GM19240 (cell line): Measurements from ENCODE around the gene TEAD2.

ENCODE experiments used
- DNase-seq: peaks from one replicate; pipeline ENCODE4 v3.0.0; 2011; ENCODE audit warnings: low spot score; ENCODE audit not compliant: insufficient read length

Gene TEAD2

DNA sequence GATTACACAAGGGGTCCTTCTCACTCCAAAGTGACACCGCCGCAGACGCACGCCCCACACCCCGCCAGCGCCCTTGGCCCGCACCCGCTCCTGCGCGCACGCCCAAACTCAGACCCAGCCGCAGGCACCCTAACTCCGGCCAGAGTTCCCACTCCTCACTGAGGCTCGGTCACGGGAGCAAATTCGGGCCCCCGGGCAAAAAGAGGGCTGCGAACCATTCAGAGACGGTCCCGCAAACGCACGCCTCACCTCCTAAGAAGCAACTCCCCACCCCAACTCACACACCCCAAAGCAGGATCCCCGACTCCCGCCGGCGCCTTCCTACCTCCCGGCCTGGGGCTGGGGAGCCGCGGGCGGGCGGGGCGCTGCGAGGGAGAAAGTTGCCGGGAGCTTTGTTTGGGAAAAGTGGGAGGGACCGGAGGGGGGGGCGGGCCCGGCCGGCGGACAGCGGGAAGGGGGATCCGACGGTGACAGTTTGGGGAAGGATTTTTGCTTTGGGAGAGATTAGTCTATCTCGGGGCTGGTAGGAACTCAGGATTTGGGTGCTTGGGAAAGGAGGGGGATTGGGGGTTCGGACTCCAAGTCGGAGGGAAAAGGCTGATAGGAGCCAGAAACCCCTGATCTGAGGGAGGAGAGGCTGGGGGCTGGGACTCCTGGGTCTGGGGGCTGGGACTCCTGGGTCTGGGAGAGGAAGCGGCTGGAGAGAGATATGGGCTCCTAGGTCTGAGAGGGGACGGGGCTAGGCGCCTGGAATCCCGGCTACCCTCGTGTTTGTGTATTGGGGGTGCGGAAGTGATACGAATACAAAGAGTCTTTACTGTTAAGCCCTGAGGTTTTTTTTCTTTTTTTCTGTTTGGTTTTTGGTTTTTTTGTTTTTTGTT, at the start of gene TEAD2:
Gene TEAD2 (minus strand): TSS at position 369 of the 881 bp plus-strand sequence. CDS start 2,341 bp downstream, outside the sequence.
- no peak for DNase-seq

DNA sequence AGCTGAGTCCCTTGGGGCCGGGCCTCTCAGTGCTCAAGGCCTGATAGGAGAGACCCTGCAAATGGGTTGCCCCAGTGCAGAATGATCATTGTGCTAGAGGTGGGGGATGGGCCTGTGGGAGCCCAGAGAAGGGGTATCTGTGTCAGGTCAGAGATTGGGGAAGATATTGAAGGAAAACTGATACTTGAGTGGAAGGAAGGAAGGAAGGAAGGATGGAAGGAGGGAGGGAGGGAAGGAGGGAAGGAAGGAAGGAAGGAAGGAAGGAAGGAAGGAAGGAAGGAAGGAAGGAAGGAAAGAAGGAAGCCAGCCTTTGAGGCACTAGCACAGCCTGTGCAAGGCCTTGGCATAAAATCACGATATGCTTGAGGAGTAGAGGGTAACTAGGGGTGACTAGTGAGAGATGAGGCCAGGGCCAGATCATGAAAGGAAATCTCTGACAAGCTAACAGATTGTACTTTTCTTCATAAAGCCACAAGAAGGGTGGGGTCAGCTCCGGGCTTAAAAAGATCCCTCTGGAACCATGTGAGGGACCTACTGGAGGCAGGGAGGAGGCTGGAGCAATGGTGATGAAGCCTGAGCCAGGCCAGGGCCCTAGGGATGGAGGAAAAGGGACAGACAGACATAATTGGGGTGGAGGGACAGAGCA, 49.6 kb upstream of the TEAD2 start:
- DNase-seq = no peak

DNA sequence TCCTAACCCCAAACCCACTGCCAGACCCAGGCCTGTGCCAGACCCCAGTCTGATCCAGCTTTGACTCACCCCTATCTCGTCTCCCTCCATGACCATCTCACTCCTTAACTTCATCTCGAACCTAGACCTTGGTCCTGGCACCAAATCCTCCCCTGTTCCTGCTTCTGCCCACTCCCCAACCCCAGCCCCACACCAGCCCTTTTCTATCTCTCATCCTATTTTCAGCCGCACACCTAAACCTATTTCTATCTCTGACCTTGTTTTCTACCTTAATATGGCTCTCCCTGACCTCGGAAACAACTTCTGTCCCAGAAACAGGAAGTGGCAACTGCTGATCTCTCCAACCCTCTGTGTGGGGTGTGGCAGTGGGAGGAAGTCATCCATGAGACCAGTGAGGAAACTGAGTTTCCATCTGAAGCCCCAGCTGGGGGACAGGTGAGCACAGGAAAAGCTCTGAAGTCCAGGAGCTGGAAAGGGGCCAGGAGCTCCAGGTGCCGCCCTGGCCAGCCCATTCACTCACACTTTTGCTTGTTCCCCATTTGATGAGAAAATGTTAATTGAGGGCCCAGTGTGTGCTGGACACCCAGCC, 47.3 kb upstream of the TEAD2 start:
- no peak for DNase-seq

DNA sequence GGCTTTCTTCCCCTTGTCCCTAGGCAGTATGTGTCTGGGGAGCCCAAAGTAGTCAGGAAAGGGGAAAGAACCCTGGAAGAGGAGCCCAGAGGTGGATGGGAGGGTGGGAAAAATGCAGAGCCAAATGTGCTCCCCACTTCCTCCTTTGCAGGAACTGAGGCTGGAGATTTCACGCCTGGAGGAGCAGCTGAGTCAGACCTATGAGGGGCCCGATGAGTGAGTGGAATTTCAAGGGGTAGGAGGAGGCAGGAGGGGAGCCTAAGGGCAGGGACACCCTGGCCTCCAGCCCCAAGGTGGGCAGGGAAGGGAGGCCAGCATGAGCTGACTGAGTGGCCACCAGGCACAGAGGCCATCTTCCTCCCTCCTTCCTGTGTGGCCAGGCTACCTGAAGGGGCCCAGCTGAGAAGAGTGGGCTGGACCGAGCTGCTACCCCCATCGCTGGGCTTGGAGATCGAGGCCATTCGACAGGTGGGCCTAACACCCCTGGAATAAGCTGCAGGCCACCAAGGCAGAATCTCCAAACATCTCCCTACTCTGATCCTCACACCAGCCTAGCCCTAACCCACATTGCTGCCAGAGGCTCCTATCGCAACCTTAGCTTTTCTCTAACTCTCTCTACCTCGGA, 46.7 kb upstream of the TEAD2 start:
- DNase-seq = no peak

DNA sequence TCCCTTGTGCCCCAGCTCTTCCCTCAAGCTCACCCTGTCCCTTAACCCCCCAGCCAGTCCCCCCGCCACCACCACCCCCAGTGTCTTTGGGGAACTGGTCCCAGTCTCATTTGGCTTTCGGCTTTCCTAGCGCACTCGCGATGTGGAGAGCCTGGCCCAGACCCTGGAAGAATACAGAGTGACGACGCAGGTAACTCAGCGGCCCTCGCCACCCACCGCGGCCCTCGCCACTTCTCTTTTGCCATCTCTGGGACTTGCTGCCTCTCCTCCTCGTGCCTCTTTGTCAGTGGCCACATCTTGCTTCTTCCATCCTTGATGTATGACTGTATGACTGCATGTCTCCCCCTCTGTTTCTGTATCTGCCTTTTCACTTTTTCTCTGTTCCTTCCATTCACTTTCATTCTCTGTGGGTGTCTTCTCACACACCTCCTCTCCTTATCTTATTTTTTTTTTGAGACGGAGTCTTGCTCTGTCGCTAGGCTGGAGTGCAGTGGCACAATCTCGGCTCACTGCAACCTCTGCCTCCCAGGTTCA, 45.3 kb upstream of the TEAD2 start:
- DNase-seq = no peak

DNA sequence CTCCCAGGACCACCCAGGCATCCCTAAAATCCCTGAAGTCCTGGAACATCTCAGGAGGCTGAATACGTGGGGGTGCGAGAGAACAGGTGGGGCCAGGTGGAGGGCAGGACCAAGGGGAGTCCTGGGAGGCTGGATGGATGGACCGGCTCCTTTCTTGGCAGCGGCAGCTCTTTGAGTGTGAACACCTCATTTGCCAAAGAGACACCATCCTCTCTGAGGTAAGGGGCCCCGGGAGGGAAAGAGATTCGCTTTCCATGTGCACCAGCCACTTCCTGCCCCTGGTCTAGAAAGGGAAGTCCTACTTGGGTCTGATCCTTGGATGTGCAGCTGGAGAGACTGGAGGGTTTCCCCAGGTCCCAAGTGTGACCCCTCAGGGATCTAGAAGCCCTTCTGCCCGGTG, 44.9 kb upstream of the TEAD2 start:
- DNase-seq = no peak

DNA sequence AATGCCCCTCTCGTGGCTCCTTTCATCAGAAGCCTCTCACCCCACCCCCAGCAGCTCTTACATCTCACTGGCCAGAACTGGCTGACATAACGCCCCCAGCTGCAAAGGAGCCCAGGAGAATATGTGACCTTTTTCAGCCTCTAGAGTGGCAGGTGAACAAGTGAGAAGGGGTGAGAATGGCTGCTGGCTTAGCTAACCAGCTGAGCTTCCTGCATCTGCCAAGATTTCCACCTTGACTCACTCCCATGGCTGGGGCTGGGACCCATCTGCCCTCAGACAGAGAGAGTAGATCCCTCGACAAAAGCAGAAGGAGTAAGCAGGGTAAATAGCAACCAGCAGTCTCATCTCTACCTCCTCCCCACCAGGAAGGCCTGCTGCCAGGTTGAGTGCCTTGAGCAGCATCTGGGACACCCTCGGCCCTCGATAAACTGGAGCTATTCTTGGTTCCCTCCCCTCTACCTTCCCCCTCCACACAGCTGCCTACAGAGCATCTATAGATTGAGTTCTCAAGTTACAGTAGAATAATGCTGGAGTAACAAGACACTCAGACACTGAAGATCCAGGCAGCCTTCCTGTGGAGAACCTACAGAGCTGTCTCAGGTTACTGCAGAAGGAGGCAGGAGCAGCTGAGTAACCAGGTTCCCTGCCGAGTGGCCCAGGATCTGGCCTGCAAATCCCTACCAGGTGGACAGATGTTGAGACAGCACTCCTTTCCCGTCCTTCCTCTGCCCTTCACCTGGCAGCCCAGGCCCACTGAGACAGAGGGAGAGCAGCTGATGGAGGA, 41.4 kb upstream of the TEAD2 start:
- no peak for DNase-seq

DNA sequence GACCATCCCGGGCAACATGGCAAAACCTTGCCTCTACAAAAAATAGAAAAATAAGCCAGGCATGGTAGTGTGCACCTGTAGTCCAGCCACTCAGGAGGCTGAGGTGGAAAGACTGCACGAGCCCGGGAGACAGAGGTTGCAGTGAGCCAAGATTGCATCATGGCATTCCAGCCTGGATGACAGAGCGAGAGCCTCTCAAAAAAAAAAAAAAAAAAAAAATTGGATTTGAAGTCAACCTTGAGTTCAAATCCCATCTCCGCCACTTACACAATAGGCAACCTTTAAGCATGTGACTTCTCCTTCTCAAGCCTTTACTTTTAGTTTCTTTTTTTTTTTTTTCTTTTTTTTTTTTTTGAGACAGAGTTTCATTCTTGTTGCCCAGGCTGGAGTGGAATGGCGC, 37.8 kb upstream of the TEAD2 start:
- DNase-seq = no peak

DNA sequence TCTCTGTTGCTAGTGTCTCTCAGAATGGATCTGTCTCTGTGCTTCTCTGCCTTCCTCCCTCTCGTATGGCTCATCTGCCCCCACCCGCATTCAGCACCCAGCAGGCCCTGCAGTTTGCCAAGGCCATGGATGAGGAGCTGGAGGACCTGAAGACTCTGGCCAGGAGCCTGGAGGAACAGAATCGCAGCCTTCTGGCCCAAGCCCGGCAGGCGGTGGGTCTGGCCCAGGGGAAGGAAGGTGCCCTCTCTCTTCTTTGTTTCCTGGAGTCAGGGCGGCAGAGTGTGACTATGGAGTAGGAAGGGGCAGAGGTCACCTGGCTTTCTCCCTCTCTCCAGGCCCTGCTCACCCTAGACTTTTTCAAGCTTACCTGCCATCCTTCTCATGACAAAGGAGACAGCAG, 36.7 kb upstream of the TEAD2 start:
- DNase-seq = no peak

DNA sequence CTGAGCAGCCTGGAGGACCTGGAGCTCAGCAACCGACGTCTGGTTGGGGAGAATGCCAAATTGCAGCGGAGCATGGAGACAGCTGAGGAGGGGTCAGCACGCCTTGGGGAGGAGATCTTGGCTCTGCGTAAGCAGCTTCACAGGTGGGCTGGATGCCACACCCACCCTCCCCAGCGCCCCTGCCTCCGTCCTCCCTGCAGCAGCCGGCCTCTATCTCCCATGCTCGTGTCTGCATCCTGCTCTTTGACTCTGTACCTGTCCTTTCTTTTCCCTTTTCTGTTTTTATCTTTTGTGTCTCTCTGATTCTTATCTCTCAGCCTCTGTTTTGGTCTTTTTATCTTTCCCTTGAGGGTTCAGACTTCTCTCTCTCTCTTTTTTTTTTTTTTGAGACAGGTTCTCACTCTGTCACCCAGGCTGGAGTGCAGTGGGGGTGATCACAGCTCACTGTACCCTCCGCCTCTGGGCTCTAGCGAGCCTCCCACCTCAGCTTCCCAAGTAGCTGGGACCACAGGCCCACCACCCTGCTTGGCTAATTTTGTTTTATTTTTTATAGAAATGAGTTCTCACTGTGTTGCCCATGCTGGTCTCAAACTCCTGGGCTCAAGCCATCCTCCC, 35.9 kb upstream of the TEAD2 start:
- DNase-seq = no peak

DNA sequence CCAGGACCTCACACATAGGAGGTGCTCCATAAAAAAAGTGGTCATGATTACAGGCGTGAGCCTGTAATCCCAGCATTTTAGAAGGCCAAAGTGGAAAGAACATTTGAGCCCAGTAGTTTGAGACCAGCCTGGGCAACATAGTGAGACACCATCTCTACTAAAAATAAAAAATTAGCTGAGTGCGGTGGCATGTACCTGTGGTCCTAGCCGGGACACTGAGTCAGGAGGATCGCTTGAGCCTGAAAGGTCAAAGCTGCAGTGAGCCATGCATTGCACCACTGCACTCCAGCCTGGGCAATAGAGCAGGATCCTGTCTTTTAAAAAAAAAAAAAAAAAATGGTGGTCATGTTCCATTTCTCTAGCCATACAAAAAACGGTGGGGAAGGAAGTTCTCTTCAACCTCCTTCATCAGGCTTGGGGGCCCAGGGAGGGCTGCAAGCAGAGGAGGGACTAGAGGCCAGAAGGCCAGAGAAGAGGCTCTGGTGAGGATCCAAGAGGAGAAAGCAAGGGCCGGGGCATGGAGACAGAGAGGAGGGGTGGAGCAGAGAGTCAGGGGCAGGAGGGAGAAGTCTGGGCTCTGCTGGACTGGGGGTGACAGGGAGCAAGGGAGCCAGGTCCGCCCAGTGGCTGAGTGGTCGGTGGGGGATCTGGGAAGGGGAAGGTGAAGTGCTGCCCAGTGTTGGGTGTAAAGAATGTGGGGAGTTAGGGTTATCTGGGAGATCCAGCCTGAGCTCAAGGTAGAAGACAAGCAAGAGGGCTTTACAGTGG, 34.7 kb upstream of the TEAD2 start:
- no peak for DNase-seq

DNA sequence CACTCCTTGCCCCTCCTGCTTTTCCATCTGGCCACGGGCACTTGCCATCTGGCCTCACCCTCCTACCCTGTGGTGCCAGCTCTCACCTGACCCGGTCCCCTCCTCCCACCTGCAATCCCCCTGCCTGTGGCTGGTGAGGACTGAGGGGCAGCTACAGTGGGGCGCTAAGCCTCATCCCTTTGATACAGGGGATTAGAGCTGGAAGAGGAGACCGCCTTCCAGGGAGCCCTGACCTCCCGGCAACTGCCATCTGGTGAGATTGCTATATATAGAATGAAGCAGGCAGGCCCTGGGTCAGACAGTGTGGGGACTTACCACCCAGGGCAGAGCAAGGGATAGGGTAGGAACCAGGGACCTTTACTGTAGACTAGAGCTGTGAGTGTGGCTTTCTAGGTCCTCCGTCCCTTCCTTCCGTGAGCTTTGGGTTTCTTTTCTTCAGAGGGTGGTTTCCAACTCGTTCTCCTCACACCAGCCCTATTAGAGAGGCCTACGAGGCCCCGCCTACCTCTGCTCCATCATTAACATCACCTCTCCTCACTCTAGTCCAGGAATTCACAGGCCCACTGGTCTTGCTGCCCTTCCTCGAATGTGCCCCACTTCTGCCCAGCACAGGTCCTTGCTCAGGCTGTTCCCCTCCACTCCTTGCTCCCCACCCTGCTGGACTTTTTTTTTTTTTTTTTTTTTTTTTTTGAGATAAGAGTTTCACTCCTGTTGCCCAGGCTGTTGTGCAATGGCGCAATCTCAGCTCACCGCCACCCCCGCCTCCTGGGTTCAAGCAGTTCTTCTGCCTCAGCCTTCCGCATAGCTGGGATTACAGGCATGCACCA, 33.6 kb upstream of the TEAD2 start:
- no peak for DNase-seq

DNA sequence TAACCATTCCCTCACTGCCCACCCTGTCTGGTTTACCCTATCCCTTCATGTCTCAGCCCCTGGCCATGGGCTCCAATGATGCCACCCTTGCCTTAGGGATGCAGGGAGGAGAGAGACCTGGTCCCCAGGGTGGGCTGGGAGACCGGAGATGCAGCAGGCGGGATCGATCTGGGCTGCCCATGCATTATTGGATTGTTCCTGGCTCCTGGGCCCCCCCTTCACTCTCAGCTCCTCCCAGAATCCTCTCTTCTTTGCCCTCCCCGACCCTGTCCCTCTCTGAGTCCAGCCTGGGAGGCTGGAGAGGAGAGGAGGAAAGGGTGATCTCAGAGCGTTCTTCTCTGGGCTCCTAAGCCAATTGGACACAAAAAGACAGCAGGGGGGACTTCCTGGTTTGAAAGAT, 31.7 kb upstream of the TEAD2 start:
- no peak for DNase-seq

DNA sequence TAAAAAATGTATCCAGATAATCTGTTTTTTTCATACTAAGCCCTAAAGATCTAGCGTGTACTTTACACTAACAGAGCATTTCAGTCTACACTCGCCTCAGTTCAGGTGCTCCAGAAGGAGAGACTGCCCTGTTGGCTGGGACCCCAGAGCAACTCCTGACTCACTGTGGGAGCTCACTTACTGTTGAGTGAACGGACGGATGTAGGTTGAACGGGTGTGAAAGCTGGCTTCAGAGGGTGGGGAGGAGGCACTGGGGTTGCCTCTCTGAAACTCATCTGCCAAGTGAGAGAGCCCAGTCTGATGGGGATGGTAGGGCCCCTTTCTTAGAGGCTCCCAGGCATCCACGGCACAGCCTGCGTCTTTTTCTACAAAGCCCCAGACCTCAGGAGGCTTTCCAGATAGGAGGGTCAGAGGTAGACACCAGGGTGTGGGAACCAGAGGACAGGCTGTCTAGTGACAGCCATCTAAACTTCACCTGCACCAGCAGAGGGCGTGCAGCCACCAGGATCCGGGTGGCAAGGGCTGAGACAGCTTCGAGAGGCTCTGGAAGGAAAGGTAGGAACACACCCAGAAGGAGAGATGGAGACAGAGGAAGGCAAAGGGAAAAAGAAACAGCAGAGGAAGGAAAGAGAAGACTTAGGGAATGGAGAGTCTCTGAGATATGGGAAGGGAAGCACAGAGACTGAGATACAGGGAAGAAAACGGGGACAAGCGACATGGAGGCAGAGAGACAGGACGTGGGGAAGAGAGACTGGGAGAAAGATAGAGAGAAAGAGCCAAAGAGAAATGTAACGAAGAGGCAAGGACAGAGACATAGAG, 29.6 kb upstream of the TEAD2 start:
- peak; percentile 93 for DNase-seq

DNA sequence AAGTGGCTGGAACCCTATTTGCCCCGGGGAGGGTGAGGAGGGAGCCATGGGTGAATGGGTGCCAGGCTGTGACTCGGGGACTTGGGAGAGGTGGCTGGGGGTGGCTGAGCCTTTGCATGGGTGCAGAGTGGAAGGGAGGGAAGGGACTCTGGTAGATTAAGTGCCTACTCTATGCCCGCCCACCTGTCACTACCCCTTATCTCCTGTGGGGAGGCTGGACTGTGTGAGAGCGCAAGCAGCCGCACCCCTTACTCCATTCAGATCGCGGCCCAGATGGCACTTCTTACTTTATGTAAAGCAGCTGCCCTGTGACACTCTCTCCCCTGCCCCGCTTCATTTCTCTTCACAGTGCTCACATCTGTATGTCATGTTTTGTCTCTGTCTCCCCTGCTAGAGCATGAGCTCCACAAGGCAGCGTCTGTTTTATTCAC, 28.7 kb upstream of the TEAD2 start:
- DNase-seq = no peak

DNA sequence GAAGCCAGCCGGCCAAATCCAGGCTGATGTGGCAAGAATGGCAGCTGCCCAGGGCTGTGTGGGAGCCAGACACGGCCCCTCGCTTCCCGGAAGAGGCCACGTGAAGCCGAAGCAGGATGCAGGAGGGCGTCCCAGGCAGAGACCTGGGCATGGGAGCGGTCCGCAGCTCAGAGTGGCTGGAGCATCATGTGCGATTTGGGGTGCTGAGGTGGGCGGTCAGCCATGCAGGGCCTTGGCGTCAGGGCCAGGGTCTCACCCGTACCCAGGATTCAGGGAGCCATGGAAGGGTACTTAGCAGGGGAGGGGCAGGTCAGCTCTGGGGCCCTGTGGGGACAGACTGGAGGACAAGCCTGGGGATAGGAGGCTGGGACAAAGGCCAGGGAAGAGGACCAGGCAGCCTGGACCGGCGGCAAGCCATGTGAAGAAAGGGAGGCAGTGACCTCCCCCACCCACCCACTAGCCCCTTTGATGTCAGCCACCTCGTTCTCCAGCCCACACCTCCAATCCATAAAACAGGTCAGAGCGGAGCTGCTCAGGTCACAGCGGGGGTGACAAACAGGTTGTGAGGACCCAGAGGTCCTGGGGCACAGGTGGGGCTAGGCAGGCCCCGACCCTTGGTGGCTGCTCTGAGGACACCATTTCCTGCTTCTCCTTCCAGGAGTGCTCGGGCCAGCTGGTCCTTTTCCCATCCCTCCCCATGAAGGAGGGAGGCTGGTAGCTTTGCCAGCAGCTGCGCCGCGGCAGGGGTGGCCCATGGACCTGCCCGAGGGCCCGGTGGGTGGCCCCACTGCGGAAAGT, 28.1 kb upstream of the TEAD2 start:
- DNase-seq = no peak

DNA sequence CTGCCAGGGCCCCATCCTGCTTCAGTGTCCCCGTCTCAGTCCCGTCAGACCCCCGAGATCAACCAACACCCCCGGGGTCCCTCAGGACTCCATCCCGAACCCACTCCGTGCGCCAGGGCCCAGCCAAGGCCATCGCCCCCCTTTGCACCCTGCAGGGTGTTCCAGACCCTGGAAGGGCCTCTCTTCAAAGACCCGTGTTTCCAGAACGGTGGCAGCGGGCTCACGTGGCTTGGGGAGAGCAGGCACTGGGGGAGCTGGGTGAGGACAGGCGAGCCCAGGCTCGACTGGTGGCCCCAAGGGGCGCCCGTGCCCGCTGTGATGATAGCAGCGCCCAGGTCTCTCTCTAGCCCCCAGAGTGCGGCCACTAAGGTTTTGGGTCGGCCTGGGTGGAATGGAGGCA, 27.2 kb upstream of the TEAD2 start:
- DNase-seq = no peak
